Mucosa of descending colon (tissue), 3 donors: ENCODE measurements around the gene RNF43. TPM values are rescaled to one million over a fixed set of nuclear protein-coding genes. Genes with fewer than 3 reads are reported as not detected.
A peak's percentile ranks its signal among the peaks of the same experiment; 100 is the strongest.

Experiments used
- ATAC-seq: fragments of 200-7000 bp; cut with Tn5 transposase; one replicate; pipeline ENCODE4 v1.9.1; 2020; ENCODE audit warnings: mild to moderate bottlenecking, moderate library complexity
- DNase-seq, 3 donors: peaks; one replicate each; pipeline ENCODE4 v3.0.0-alpha.2; 2020
- H3K36me3 ChIP-seq: fragments of 200-600 bp; one replicate; pipeline ENCODE4 v1.8.0; 2021; ENCODE audit warnings: low read depth, mild to moderate bottlenecking
- H3K4me1 ChIP-seq: fragments of 200-600 bp; one replicate; pipeline ENCODE4 v1.8.0; 2021; ENCODE audit warnings: low read depth, mild to moderate bottlenecking
- H3K4me3 ChIP-seq: fragments of 200-600 bp; one replicate; pipeline ENCODE4 v1.8.0; 2021; ENCODE audit warnings: mild to moderate bottlenecking
- H3K9me3 ChIP-seq: fragments of 200-600 bp; one replicate; pipeline ENCODE4 v1.8.0; 2021; ENCODE audit warnings: mild to moderate bottlenecking
- CTCF ChIP-seq: fragments of 200-600 bp; IDR thresholded peaks from one replicate; pipeline ENCODE4 v1.8.0; 2022; ENCODE audit warnings: antibody characterized with exemption, mild to moderate bottlenecking
- intact Hi-C, 2 donors: fragments of 100-400 bp; cut with DNase I in 1 of 2; cut with micrococcal nuclease in 1 of 2; formaldehyde crosslinking; loops; one replicate each; pipeline versions ENCODE4 v1.11.0 to v1.11.1; 2022; cut with DNase I, micrococcal nuclease
- total RNA-seq, 3 donors: library from RNA; stranded (reverse); fragmentation: NEBNext Ultra II Directional in 2 of 3; extraction: Animal tissue kit (Norgen Biotek cat#: 25700) in 2 of 3; gene quantifications; one replicate each; pipeline versions ENCODE4 v1.2.1 to v1.2.4, GENCODE V29; 2021 to 2023
- donor health status: DM: no; HTN: no; CAD: no; lungs with moderate emphysema.
- donor health status: DM: no; HTN: no; CAD: no.
- donor health status: DM: no; HTN: yes; CAD: no.

Gene RNF43
- total RNA-seq, 3 donors from 2014 or later = 24.2 to 68.5 (median 37.7) TPM

GRCh38 chr17:58380207-58381123 lies 36.9 kb downstream of the RNF43 start:
- TF ChIP-seq CTCF = no peak
- Histone ChIP-seq H3K9me3 (no peaks in the 10 kb centered on the region), H3K36me3 (no peaks in the 10 kb centered on the region), H3K4me3 (no peak overlapping the region), H3K4me1 (peaks cover 66% of the 10 kb centered on the region)
- DNase-seq = no peak
- no peak for ATAC-seq
- intact Hi-C loops = no loop called here

GRCh38 chr17:58379511-58379824 lies 37.9 kb downstream of the RNF43 start:
- DNase-seq (no peak), ATAC-seq (no peak)
- intact Hi-C loops = no loop called here
- Histone ChIP-seq H3K36me3 (no peaks in the 10 kb centered on the region), H3K4me3 (no peak overlapping the region), H3K9me3 (no peaks in the 10 kb centered on the region), H3K4me1 (peaks cover 68% of the 10 kb centered on the region)
- no peak for TF ChIP-seq CTCF

GRCh38 chr17:58378733-58379510 lies 38.4 kb downstream of the RNF43 start:
- H3K36me3 ChIP-seq = no peaks in the 10 kb centered on the region
- TF ChIP-seq CTCF = no peak
- ATAC-seq (no peak), DNase-seq (no peak)
- peaks cover 70% of the 10 kb centered on the region for H3K4me1 ChIP-seq
- no peak overlapping the region for H3K4me3 ChIP-seq
- intact Hi-C loops = no loop called here
- no peaks in the 10 kb centered on the region for H3K9me3 ChIP-seq

GRCh38 chr17:58377661-58378060 lies 39.7 kb downstream of the RNF43 start:
- TF ChIP-seq CTCF = no peak
- Histone ChIP-seq H3K36me3 (no peaks in the 10 kb centered on the region), H3K4me1 (peaks cover 57% of the 10 kb centered on the region), H3K4me3 (no peak overlapping the region), H3K9me3 (no peaks in the 10 kb centered on the region)
- ATAC-seq = peak; percentile 59
- intact Hi-C loops = no loop called here
- peak in 2 of 3 donors; percentile 34 to 79 for DNase-seq

- H3K9me3 ChIP-seq = no peaks in the 10 kb centered on the region
- no peak overlapping the region for H3K4me3 ChIP-seq
- no peak for TF ChIP-seq CTCF
- H3K36me3 ChIP-seq = no peaks in the 10 kb centered on the region
- H3K4me1 ChIP-seq = peaks cover 53% of the 10 kb centered on the region
- intact Hi-C loops = no loop called here
- ATAC-seq (peak; percentile 74), DNase-seq (peak in 2 of 3 donors; percentile 47 to 78)
Observed at GRCh38 chr17:58377093-58377601, 40.2 kb downstream of the RNF43 start.
